H1 (cell line): ENCODE results near the gene SNX3.

ENCODE experiments used
- CTCF ChIP-seq, 3 experiments: IDR thresholded peaks; 1 replicate in 2 of 3; 2 replicates in 1 of 3; pipeline versions ENCODE4 v1.5.1 to v1.6.1; 2011; ENCODE audit warnings: low read length in 3 of 3, mild to moderate bottlenecking in 3 of 3, inconsistent platforms in 2 of 3, low read depth in 1 of 3, moderate library complexity in 1 of 3; ENCODE audit not compliant: insufficient read depth in 1 of 3; ENCODE audit errors: control extremely low read depth in 1 of 3
- EZH2 ChIP-seq: fragments of 200-600 bp; sonication (generic); IDR thresholded peaks from 2 replicates; pipeline ENCODE4 v1.7.1; 2012; ENCODE audit warnings: low read depth, mild to moderate bottlenecking, moderate library complexity, low read length, inconsistent platforms; ENCODE audit not compliant: severe bottlenecking
- HDAC2 ChIP-seq, 2 experiments: fragments of 300-600 bp in 1 of 2; sonication (generic) in 1 of 2; IDR thresholded peaks; 2 replicates each; pipeline ENCODE4 v1.6.1; 2011 to 2012; ENCODE audit warnings: low read depth in 2 of 2, low read length in 2 of 2, mild to moderate bottlenecking in 2 of 2, moderate library complexity in 2 of 2, borderline replicate concordance in 1 of 2, inconsistent platforms in 1 of 2
- MAX ChIP-seq: IDR thresholded peaks from 2 replicates; pipeline ENCODE4 v1.6.1; 2012; ENCODE audit warnings: inconsistent platforms
- POLR2A ChIP-seq, 2 experiments: IDR thresholded peaks; 1 replicate in 1 of 2; 2 replicates in 1 of 2; pipeline ENCODE4 v1.6.1; 2011; ENCODE audit warnings: low read depth in 2 of 2, low read length in 2 of 2, mild to moderate bottlenecking in 2 of 2; ENCODE audit errors: control extremely low read depth in 1 of 2
- RAD21 ChIP-seq, 2 experiments: IDR thresholded peaks in 1 of 2; conservative IDR thresholded peaks in 1 of 2; 2 replicates each; pipeline ENCODE4 v1.6.1; 2011; ENCODE audit warnings: low read depth in 2 of 2, low read length in 2 of 2, improper control_type of control experiment in 1 of 2, inconsistent platforms in 1 of 2, mild to moderate bottlenecking in 1 of 2, moderate library complexity in 1 of 2
- SP1 ChIP-seq: IDR thresholded peaks from 2 replicates; pipeline ENCODE4 v1.6.1; 2011; ENCODE audit warnings: low read depth, low read length
- SP4 ChIP-seq: IDR thresholded peaks from 2 replicates; pipeline ENCODE4 v1.6.1; 2012; ENCODE audit warnings: low read length, inconsistent platforms
- SRF ChIP-seq: IDR thresholded peaks from 2 replicates; pipeline ENCODE4 v1.6.1; 2011; ENCODE audit warnings: mild to moderate bottlenecking, low read depth, low read length, moderate library complexity
- TEAD4 ChIP-seq: IDR thresholded peaks from 2 replicates; pipeline ENCODE4 v1.6.1; 2012; ENCODE audit warnings: low read depth, low read length, inconsistent platforms, mixed read lengths

- TF ChIP-seq EZH2 (no peak), POLR2A (IDR thresholded peaks at IDR 0.05; ENCODE audit: control extremely low read depth in 1 of 2, low read depth in 2 of 2, low read length in 2 of 2) (no peak), CTCF (IDR thresholded peaks at IDR 0.05; ENCODE audit: control extremely low read depth in 1 of 3, insufficient read depth in 1 of 3, low read depth in 1 of 3, low read length in 3 of 3) (no peak), TEAD4 (no peak), SRF (no peak), HDAC2 (IDR thresholded peaks at IDR 0.05; ENCODE audit: borderline replicate concordance in 1 of 2, low read depth in 2 of 2, low read length in 2 of 2) (no peak), RAD21 (IDR thresholded peaks at IDR 0.05 in 1 of 2, conservative IDR thresholded peaks at IDR 0.05 in 1 of 2; ENCODE audit: low read depth in 2 of 2, low read length in 2 of 2) (no peak), SP4 (no peak), SP1 (no peak), MAX (no peak)
Observed at GRCh38 chr6:108302386-108302785, 41.5 kb upstream of the SNX3 start.
